A673 (cell line): Measurements from ENCODE around the gene PLK2. TPM values are rescaled to one million over a fixed set of nuclear protein-coding genes. Genes with fewer than 3 reads are reported as not detected.

Experiments used
- BruUV-seq: library from RNA; stranded (reverse); fragments of 400-500 nt; replicated peaks from 2 replicates; lab custom pipeline; 2021; lab: Mats Ljungman, UMichigan
- CTCF ChIA-PET: fragments of 300-600 bp; sonication (Branson Sonifier 250); formaldehyde crosslinking; loops from one replicate; lab custom pipeline; 2022; ENCODE audit warnings: antibody characterized with exemption; lab: Charles Lee
- POLR2A ChIA-PET: fragments of 300-600 bp; sonication (Branson Sonifier 250); formaldehyde crosslinking; loops from one replicate; lab custom pipeline; 2022; ENCODE audit warnings: antibody characterized with exemption; ENCODE audit not compliant: low non-redundant PET; lab: Charles Lee
- DNase-seq: peaks from one replicate; pipeline ENCODE4 v3.0.0-alpha.2; 2015; ENCODE audit warnings: low spot score
- H3K27ac ChIP-seq: fragments of 200-600 bp; sonication (generic); 2 replicates; pipeline ENCODE4 v1.5.1; 2016; ENCODE audit warnings: mixed run types, low read depth, mild to moderate bottlenecking, mixed read lengths, antibody characterized with exemption, low read length; ENCODE audit not compliant: poor library complexity, severe bottlenecking
- H3K27me3 ChIP-seq: fragments of 200-600 bp; sonication (generic); replicated peaks from 2 replicates; pipeline ENCODE4 v1.6.1; 2017; ENCODE audit warnings: mixed run types, low read depth, mild to moderate bottlenecking, mixed read lengths, antibody characterized with exemption, low read length; ENCODE audit not compliant: insufficient read depth, poor library complexity
- H3K36me3 ChIP-seq: fragments of 200-600 bp; sonication (generic); 2 replicates; pipeline ENCODE4 v1.6.1; 2016; ENCODE audit warnings: mixed run types, mild to moderate bottlenecking, mixed read lengths, antibody characterized with exemption, low read length; ENCODE audit not compliant: insufficient read depth, poor library complexity, severe bottlenecking
- H3K4me1 ChIP-seq: fragments of 200-600 bp; sonication (generic); 2 replicates; pipeline ENCODE4 v1.6.1; 2017; ENCODE audit warnings: mixed run types, mild to moderate bottlenecking, mixed read lengths, antibody characterized with exemption, low read length; ENCODE audit not compliant: insufficient read depth, poor library complexity, severe bottlenecking
- H3K4me3 ChIP-seq: fragments of 200-600 bp; sonication (generic); 2 replicates; pipeline ENCODE4 v1.5.1; 2016; ENCODE audit warnings: low read depth, mixed run types, mild to moderate bottlenecking, mixed read lengths, low read length; ENCODE audit not compliant: poor library complexity, severe bottlenecking
- H3K9me3 ChIP-seq: fragments of 200-600 bp; sonication (generic); 2 replicates; pipeline ENCODE4 v1.6.1; 2016; ENCODE audit warnings: mixed run types, low read depth, mild to moderate bottlenecking, mixed read lengths, antibody characterized with exemption, low read length; ENCODE audit not compliant: poor library complexity, severe bottlenecking
- EZH2 ChIP-seq: fragments of 200-600 bp; sonication (generic); IDR thresholded peaks from 2 replicates; pipeline ENCODE4 v1.6.1; 2017; ENCODE audit warnings: borderline replicate concordance, low read depth, mild to moderate bottlenecking, mixed read lengths, antibody characterized with exemption, low read length; ENCODE audit not compliant: poor library complexity, severe bottlenecking
- intact Hi-C: fragments of 100-400 bp; cut with micrococcal nuclease; formaldehyde crosslinking; loops from one replicate; pipeline ENCODE4 v1.10.0; 2022; ENCODE audit not compliant: unreplicated experiment
- total RNA-seq: library from RNA; stranded (reverse); gene quantifications from 2 replicates; pipeline ENCODE4 v1.2.3, GENCODE V29; 2021
- TF ChIP-seq, protein P1 (sequence below): fragments of 300-800, 200-600 bp; sonication (generic); conservative IDR thresholded peaks from 2 replicates; pipeline ENCODE4 v1.5.1; 2017; ENCODE audit warnings: low read depth, mild to moderate bottlenecking, antibody characterized with exemption, low read length, moderate library complexity, mixed read lengths

PLK2 gene
- total RNA-seq, 1 experiment from 2014 or later, result 4.2 TPM

DNA sequence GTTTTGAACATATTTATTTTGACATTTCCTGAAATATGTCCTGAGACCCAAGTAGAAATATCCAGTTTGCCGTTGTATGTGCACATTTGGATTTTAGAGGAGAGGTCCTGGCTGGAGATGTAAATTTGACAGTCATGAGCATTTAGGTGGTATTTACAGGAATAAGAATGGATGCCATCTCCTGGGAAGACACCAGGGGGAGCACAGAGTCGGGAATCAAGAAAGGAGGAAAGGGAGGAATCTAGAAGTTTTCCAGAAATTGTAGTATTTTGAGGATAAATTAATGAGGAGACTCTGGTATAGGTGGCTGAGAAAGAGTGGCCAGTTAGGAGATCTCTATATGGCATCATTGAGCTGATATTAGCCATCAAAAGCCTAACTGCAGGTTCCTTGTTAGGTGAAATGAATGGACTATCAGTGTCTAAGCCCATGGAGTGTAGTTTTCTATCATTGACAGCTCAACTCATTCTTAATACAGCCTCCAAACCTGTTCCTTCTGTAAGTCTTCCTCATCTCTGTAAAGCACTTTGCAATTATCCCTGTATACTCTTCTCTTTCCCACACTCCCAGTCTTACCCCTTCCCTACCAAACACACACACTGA is 38.6 kb upstream of the PLK2 start:
- H3K4me3 ChIP-seq, result no peak overlapping the region
- intact Hi-C loops, result loop anchor here (1.0 to 10.0 kb wide), 3 partner anchors 246 to 352 kb away; no protein-coding TSS in a partner anchor
- DNase-seq, result peak; percentile 48
- no peaks in the 10 kb centered on the region for H3K4me1 ChIP-seq
- no peaks in the 10 kb centered on the region for H3K27me3 ChIP-seq
- no TSS peak for BruUV-seq
- CTCF ChIA-PET, result interaction anchor here (1.7 kb wide), 1 partner anchor 350 kb away, joined by 4 read pairs; no protein-coding TSS in a partner anchor
- no peaks in the 10 kb centered on the region for H3K9me3 ChIP-seq
- no peaks in the 10 kb centered on the region for H3K36me3 ChIP-seq
- POLR2A ChIA-PET, result no interaction called here
- H3K27ac ChIP-seq, result no peak overlapping the region
- TF ChIP-seq, protein P1, sequence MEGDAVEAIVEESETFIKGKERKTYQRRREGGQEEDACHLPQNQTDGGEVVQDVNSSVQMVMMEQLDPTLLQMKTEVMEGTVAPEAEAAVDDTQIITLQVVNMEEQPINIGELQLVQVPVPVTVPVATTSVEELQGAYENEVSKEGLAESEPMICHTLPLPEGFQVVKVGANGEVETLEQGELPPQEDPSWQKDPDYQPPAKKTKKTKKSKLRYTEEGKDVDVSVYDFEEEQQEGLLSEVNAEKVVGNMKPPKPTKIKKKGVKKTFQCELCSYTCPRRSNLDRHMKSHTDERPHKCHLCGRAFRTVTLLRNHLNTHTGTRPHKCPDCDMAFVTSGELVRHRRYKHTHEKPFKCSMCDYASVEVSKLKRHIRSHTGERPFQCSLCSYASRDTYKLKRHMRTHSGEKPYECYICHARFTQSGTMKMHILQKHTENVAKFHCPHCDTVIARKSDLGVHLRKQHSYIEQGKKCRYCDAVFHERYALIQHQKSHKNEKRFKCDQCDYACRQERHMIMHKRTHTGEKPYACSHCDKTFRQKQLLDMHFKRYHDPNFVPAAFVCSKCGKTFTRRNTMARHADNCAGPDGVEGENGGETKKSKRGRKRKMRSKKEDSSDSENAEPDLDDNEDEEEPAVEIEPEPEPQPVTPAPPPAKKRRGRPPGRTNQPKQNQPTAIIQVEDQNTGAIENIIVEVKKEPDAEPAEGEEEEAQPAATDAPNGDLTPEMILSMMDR, result peak; percentile 81
- no peak for TF ChIP-seq EZH2

DNA sequence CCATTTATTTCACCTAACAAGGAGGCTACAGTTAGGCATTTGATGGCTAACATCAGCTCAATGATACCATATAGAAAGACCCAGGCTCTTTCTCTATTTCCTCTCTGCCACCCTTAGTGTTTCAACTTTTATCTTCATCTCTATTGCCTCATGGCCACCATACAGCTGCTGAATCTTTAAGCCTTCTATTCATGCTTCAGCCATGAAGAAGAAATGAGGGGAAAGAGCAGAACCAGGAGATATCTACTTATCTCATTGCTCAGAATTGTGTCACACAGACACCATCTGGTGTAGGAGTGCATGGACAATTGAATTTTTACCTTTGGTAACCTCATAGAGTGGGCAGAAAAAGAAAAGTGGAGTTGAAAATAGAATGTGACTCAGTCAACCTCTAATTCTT is 38.0 kb upstream of the PLK2 start:
- Histone ChIP-seq H3K9me3 (no peaks in the 10 kb centered on the region), H3K36me3 (no peaks in the 10 kb centered on the region), H3K27me3 (no peaks in the 10 kb centered on the region), H3K4me1 (no peaks in the 10 kb centered on the region), H3K27ac (no peak overlapping the region), H3K4me3 (no peak overlapping the region)
- intact Hi-C loops, result loop anchor here (1.0 to 10.0 kb wide), 3 partner anchors 247 to 352 kb away; no protein-coding TSS in a partner anchor
- ChIA-PET POLR2A (no interaction called here), CTCF (interaction anchor here (1.7 kb wide), 1 partner anchor 351 kb away, joined by 4 read pairs; no protein-coding TSS in a partner anchor)
- TF ChIP-seq, protein P1, result no peak
- TF ChIP-seq EZH2, result no peak
- BruUV-seq, result no TSS peak
- DNase-seq, result no peak

DNA sequence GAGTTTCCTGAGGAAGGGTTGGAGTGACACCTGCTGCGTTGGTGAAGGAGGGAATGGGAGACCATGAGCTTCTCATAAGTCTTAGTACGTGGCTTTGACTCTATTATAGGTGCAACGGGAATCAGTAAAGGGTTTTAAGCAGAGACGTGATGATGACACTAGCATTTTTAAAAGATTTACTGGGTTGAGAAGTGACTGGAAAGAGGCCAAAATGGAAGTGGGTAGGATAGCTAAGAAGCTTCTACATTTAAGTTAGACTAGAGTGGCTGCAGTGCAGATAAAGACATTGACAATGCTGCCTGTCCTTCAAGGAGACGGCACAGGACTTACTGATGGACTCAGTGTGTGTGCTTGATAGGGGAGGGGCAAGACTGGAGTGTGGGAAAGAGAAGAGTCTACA is 37.5 kb upstream of the PLK2 start:
- intact Hi-C loops, result loop anchor here (5.0 to 10.0 kb wide), 2 partner anchors 247 to 315 kb away; no protein-coding TSS in a partner anchor
- no peak for TF ChIP-seq EZH2
- TF ChIP-seq, protein P1, result no peak
- CTCF ChIA-PET, result no interaction called here
- no peak for DNase-seq
- Histone ChIP-seq H3K4me3 (no peak overlapping the region), H3K4me1 (no peaks in the 10 kb centered on the region), H3K27me3 (no peaks in the 10 kb centered on the region), H3K27ac (no peak overlapping the region), H3K36me3 (no peaks in the 10 kb centered on the region), H3K9me3 (no peaks in the 10 kb centered on the region)
- BruUV-seq, result no TSS peak
- POLR2A ChIA-PET, result no interaction called here
